SK-N-MC (cell line): Measurements from ENCODE around the gene RASSF8.
A peak's percentile ranks its signal among the peaks of the same experiment; 100 is the strongest.

ENCODE experiments used
- DNase-seq: peaks from one replicate; pipeline ENCODE4 v3.0.0-alpha.2; 2011; ENCODE audit warnings: low read depth, low spot score
- H3K27ac ChIP-seq: fragments of 200-600 bp; sonication (generic); 2 replicates; pipeline ENCODE4 v1.5.1; 2016; ENCODE audit warnings: mixed run types
- H3K36me3 ChIP-seq: fragments of 200-600 bp; sonication (generic); 2 replicates; pipeline ENCODE4 v1.6.1; 2017; ENCODE audit warnings: antibody characterized with exemption, low read length, mixed read lengths; ENCODE audit not compliant: insufficient read depth
- H3K4me3 ChIP-seq: fragments of 200-600 bp; sonication (generic); 2 replicates; pipeline ENCODE4 v1.5.1; 2016
- H3K9ac ChIP-seq: fragments of 200-600 bp; sonication (generic); 2 replicates; pipeline ENCODE4 v1.8.0; 2017; ENCODE audit warnings: mixed run types, mixed read lengths; ENCODE audit not compliant: insufficient read length
- H3K9me3 ChIP-seq: fragments of 200-600 bp; sonication (generic); 2 replicates; pipeline ENCODE4 v1.6.1; 2017; ENCODE audit warnings: low read depth, mild to moderate bottlenecking, antibody characterized with exemption, low read length, moderate library complexity, mixed read lengths
- EZH2 ChIP-seq: fragments of 200-600 bp; sonication (generic); IDR thresholded peaks from one replicate; pipeline ENCODE4 v1.6.1; 2017; ENCODE audit warnings: antibody characterized with exemption
- FOXP2 ChIP-seq: optimal IDR thresholded peaks from 2 replicates; pipeline ENCODE3; 2011; ENCODE audit warnings: mild to moderate bottlenecking, moderate library complexity; ENCODE audit not compliant: insufficient read depth; ENCODE audit errors: extremely low read length, control extremely low read depth
- POLR2AphosphoS5 ChIP-seq: IDR thresholded peaks from 2 replicates; pipeline ENCODE4 v1.6.1; 2012; ENCODE audit warnings: mild to moderate bottlenecking, low read depth, low read length, borderline replicate concordance

Gene RASSF8

GRCh38 chr12:26126340-26127284 is 168.1 kb downstream of the RASSF8 start:
- H3K9me3 ChIP-seq, result no peaks in the 10 kb centered on the region
- no peak overlapping the region for H3K9ac ChIP-seq
- no peaks in the 10 kb centered on the region for H3K36me3 ChIP-seq
- H3K4me3 ChIP-seq, result peak overlapping the region; percentile 85
- DNase-seq, result no peak
- TF ChIP-seq EZH2 (no peak), POLR2AphosphoS5 (no peak), FOXP2 (no peak)
- no peak overlapping the region for H3K27ac ChIP-seq

DNA sequence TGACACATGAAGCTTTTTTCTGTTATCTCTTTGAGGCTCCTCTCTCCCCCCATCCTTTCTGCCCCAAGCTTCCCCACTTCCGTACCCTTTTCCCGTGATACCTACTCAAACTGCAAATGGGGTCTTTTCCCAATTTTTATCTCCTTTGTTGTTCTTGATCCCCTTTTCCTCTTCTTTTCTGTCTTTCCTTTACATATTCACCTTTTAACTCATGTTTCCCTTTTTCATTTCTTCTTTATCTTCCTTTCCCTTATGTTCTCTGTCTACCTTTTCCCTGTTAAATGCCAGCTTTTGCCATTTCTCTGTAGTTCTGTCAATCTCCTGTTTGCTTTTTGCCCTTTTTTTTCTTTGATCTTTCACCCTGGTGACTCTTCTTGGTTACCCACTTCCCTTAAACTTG is 168.9 kb downstream of the RASSF8 start:
- no peaks in the 10 kb centered on the region for H3K9me3 ChIP-seq
- H3K4me3 ChIP-seq, result no peak overlapping the region
- H3K9ac ChIP-seq, result no peak overlapping the region
- no peak for DNase-seq
- TF ChIP-seq FOXP2, result no peak
- no peak for TF ChIP-seq POLR2AphosphoS5
- TF ChIP-seq EZH2, result no peak
- no peak overlapping the region for H3K27ac ChIP-seq
- H3K36me3 ChIP-seq, result no peaks in the 10 kb centered on the region

- Histone ChIP-seq H3K27ac (no peak overlapping the region), H3K9ac (no peak overlapping the region), H3K4me3 (no peak overlapping the region), H3K36me3 (no peaks in the 10 kb centered on the region), H3K9me3 (no peaks in the 10 kb centered on the region)
- TF ChIP-seq EZH2 (no peak), POLR2AphosphoS5 (no peak), FOXP2 (no peak)
- DNase-seq, result no peak
These were observed 169.7 kb downstream of the RASSF8 start for GRCh38 chr12:26128168-26128567.
